Testis (tissue), 2 donors: Measurements from ENCODE around the gene SEMA4D.

Experiments
- POLR2A ChIP-seq: fragments of 450-650 bp; IDR thresholded peaks from one replicate; pipeline ENCODE4 v1.6.1; 2017; ENCODE audit warnings: antibody characterized with exemption, mild to moderate bottlenecking, moderate library complexity
- TF ChIP-seq, protein P1 (sequence below), 3 experiments: fragments of 450-650 bp in 2 of 3; fragments of 200-600 bp in 1 of 3; sonication (generic) in 1 of 3; IDR thresholded peaks; one replicate each; pipeline ENCODE4 v1.5.1; 2016 to 2019; ENCODE audit warnings: antibody characterized with exemption in 3 of 3, mild to moderate bottlenecking in 2 of 3, moderate library complexity in 1 of 3

DNA sequence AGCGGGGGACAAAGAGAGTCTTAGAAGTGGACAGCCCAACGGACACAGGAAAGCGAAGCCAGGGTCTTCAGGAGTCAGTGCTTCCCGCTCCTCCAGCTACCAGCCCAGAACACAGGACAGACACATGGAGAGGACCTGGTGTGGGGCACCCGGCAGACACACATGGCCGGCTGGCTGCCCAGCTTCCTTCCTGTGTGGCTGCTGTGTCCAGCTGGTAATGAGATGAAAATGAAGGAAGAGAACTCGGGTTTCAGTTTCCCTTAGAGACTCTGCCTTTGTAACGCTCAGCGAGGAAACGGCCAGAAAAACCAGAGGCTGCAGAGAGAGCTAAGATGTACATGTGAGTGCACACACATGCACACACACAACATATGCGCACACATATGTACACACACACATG is 92.1 kb downstream of the SEMA4D start:
- no peak for TF ChIP-seq POLR2A
- TF ChIP-seq, protein P1, sequence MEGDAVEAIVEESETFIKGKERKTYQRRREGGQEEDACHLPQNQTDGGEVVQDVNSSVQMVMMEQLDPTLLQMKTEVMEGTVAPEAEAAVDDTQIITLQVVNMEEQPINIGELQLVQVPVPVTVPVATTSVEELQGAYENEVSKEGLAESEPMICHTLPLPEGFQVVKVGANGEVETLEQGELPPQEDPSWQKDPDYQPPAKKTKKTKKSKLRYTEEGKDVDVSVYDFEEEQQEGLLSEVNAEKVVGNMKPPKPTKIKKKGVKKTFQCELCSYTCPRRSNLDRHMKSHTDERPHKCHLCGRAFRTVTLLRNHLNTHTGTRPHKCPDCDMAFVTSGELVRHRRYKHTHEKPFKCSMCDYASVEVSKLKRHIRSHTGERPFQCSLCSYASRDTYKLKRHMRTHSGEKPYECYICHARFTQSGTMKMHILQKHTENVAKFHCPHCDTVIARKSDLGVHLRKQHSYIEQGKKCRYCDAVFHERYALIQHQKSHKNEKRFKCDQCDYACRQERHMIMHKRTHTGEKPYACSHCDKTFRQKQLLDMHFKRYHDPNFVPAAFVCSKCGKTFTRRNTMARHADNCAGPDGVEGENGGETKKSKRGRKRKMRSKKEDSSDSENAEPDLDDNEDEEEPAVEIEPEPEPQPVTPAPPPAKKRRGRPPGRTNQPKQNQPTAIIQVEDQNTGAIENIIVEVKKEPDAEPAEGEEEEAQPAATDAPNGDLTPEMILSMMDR (IDR thresholded peaks at IDR 0.05) = no peak
